PFSK-1 (cell line): ENCODE measurements around the gene SHQ1.

Experiments used
- FOXP2 ChIP-seq: optimal IDR thresholded peaks from 2 replicates; pipeline ENCODE3; 2011; ENCODE audit warnings: borderline replicate concordance, control low read depth, inconsistent platforms; ENCODE audit not compliant: insufficient read depth; ENCODE audit errors: extremely low read length, extremely low read depth
- POLR2AphosphoS5 ChIP-seq: IDR thresholded peaks from 2 replicates; pipeline ENCODE4 v1.6.1; 2012; ENCODE audit warnings: low read depth, mild to moderate bottlenecking, control low read depth, low read length, moderate library complexity
- SIN3A ChIP-seq: IDR thresholded peaks from 2 replicates; pipeline ENCODE4 v1.6.1; 2012; ENCODE audit warnings: mild to moderate bottlenecking, low read length, moderate library complexity, borderline replicate concordance; ENCODE audit not compliant: insufficient read depth
- TAF1 ChIP-seq: IDR thresholded peaks from 2 replicates; pipeline ENCODE4 v1.6.1; 2012; ENCODE audit warnings: low read length, control low read depth, borderline replicate concordance; ENCODE audit not compliant: insufficient read depth
- TF ChIP-seq, protein P1 (sequence below), 2 experiments: IDR thresholded peaks; 2 replicates each; pipeline versions ENCODE4 v1.6.1 to v1.8.0; 2011 to 2012; ENCODE audit warnings: low read depth in 2 of 2, low read length in 2 of 2, control low read depth in 1 of 2, inconsistent platforms in 1 of 2, mild to moderate bottlenecking in 1 of 2, moderate library complexity in 1 of 2; ENCODE audit not compliant: insufficient read depth in 1 of 2

Gene SHQ1

GRCh38 chr3:72816862-72817355 lies 31.3 kb downstream of the SHQ1 start:
- TF ChIP-seq, protein P1, sequence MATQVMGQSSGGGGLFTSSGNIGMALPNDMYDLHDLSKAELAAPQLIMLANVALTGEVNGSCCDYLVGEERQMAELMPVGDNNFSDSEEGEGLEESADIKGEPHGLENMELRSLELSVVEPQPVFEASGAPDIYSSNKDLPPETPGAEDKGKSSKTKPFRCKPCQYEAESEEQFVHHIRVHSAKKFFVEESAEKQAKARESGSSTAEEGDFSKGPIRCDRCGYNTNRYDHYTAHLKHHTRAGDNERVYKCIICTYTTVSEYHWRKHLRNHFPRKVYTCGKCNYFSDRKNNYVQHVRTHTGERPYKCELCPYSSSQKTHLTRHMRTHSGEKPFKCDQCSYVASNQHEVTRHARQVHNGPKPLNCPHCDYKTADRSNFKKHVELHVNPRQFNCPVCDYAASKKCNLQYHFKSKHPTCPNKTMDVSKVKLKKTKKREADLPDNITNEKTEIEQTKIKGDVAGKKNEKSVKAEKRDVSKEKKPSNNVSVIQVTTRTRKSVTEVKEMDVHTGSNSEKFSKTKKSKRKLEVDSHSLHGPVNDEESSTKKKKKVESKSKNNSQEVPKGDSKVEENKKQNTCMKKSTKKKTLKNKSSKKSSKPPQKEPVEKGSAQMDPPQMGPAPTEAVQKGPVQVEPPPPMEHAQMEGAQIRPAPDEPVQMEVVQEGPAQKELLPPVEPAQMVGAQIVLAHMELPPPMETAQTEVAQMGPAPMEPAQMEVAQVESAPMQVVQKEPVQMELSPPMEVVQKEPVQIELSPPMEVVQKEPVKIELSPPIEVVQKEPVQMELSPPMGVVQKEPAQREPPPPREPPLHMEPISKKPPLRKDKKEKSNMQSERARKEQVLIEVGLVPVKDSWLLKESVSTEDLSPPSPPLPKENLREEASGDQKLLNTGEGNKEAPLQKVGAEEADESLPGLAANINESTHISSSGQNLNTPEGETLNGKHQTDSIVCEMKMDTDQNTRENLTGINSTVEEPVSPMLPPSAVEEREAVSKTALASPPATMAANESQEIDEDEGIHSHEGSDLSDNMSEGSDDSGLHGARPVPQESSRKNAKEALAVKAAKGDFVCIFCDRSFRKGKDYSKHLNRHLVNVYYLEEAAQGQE (IDR thresholded peaks at IDR 0.05; ENCODE audit: insufficient read depth in 1 of 2, low read depth in 2 of 2, low read length in 2 of 2), result no peak
- TF ChIP-seq SIN3A, result no peak
- TF ChIP-seq POLR2AphosphoS5, result no peak
- no peak for TF ChIP-seq FOXP2
- TF ChIP-seq TAF1, result no peak

GRCh38 chr3:72814308-72814707 lies 33.9 kb downstream of the SHQ1 start:
- no peak for TF ChIP-seq FOXP2
- no peak for TF ChIP-seq POLR2AphosphoS5
- no peak for TF ChIP-seq SIN3A
- TF ChIP-seq, protein P1 (IDR thresholded peaks at IDR 0.05; ENCODE audit: insufficient read depth in 1 of 2, low read depth in 2 of 2, low read length in 2 of 2), result no peak
- no peak for TF ChIP-seq TAF1

- TF ChIP-seq, protein P1 (IDR thresholded peaks at IDR 0.05; ENCODE audit: insufficient read depth in 1 of 2, low read depth in 2 of 2, low read length in 2 of 2), result no peak
- TF ChIP-seq TAF1 (no peak), POLR2AphosphoS5 (no peak), SIN3A (no peak), FOXP2 (no peak)
Observed at GRCh38 chr3:72812201-72812600, 36.0 kb downstream of the SHQ1 start.

GRCh38 chr3:72811571-72811970 lies 36.7 kb downstream of the SHQ1 start:
- TF ChIP-seq POLR2AphosphoS5 (no peak), FOXP2 (no peak), TAF1 (no peak), SIN3A (no peak)
- TF ChIP-seq, protein P1 (IDR thresholded peaks at IDR 0.05; ENCODE audit: insufficient read depth in 1 of 2, low read depth in 2 of 2, low read length in 2 of 2), result no peak
